K562 (cell line): Measurements from ENCODE around the gene PPP6R3.

ENCODE experiments used
- CBFA2T3 ChIP-seq: fragments of 450-650 bp; IDR thresholded peaks from 2 replicates; pipeline ENCODE4 v1.6.1; 2017
- E2F1 ChIP-seq: sonication (generic); formaldehyde crosslinking; IDR thresholded peaks from 2 replicates; pipeline ENCODE4 v1.8.1; 2023; ENCODE audit warnings: mild to moderate bottlenecking, missing genetic modification reagents, moderate library complexity
- ETV5 ChIP-seq: sonication (generic); formaldehyde crosslinking; IDR thresholded peaks from 2 replicates; pipeline ENCODE4 v1.4.0; 2020; ENCODE audit warnings: low read depth, mild to moderate bottlenecking, missing genetic modification reagents
- ZBTB8A ChIP-seq: fragments of 450-650 bp; IDR thresholded peaks from 2 replicates; pipeline ENCODE4 v1.6.1; 2018; ENCODE audit warnings: mild to moderate bottlenecking, moderate library complexity; ENCODE audit not compliant: partially characterized antibody
- TF ChIP-seq, protein P1 (sequence below), 3 experiments: IDR thresholded peaks in 2 of 3; conservative IDR thresholded peaks in 1 of 3; 2 replicates each; pipeline ENCODE4 v1.5.1; 2011 to 2012; ENCODE audit warnings: low read length in 3 of 3, mild to moderate bottlenecking in 3 of 3, control low read depth in 2 of 3, improper control_type of control experiment in 1 of 3, inconsistent platforms in 1 of 3, low read depth in 1 of 3, mixed read lengths in 1 of 3, moderate library complexity in 1 of 3; ENCODE audit not compliant: insufficient read depth in 2 of 3

- no peak for TF ChIP-seq E2F1 (CRISPR knock-in tag)
- no peak for TF ChIP-seq CBFA2T3
- TF ChIP-seq ZBTB8A: no peak
- TF ChIP-seq, protein P1, sequence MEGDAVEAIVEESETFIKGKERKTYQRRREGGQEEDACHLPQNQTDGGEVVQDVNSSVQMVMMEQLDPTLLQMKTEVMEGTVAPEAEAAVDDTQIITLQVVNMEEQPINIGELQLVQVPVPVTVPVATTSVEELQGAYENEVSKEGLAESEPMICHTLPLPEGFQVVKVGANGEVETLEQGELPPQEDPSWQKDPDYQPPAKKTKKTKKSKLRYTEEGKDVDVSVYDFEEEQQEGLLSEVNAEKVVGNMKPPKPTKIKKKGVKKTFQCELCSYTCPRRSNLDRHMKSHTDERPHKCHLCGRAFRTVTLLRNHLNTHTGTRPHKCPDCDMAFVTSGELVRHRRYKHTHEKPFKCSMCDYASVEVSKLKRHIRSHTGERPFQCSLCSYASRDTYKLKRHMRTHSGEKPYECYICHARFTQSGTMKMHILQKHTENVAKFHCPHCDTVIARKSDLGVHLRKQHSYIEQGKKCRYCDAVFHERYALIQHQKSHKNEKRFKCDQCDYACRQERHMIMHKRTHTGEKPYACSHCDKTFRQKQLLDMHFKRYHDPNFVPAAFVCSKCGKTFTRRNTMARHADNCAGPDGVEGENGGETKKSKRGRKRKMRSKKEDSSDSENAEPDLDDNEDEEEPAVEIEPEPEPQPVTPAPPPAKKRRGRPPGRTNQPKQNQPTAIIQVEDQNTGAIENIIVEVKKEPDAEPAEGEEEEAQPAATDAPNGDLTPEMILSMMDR (IDR thresholded peaks at IDR 0.05 in 2 of 3, conservative IDR thresholded peaks at IDR 0.05 in 1 of 3; ENCODE audit: insufficient read depth in 2 of 3, low read depth in 1 of 3, low read length in 3 of 3): no peak
- no peak for TF ChIP-seq ETV5 (CRISPR knock-in tag)
Measured at GRCh38 chr11:68523033-68523432, 62.5 kb downstream of the PPP6R3 start.
